Aorta (tissue), 5 donors: ENCODE results near the gene CCDC178. TPM values are rescaled to one million over a fixed set of nuclear protein-coding genes. Genes with fewer than 3 reads are reported as not detected.

Experiments used
- ATAC-seq: fragments of 200-7000 bp; cut with Tn5 transposase; one replicate; pipeline ENCODE4 v1.9.1; 2022; ENCODE audit warnings: moderate library complexity; ENCODE audit not compliant: low FRiP score
- DNase-seq, 2 donors: peaks; one replicate each; pipeline ENCODE4 v3.0.0-alpha.2; 2020
- H3K27ac ChIP-seq, 2 donors: one replicate each; pipeline ENCODE4 v1.5.1; 2013; ENCODE audit warnings: low read length in 2 of 2, mild to moderate bottlenecking in 2 of 2, moderate library complexity in 2 of 2, control low read depth in 1 of 2, inconsistent platforms in 1 of 2, low read depth in 1 of 2
- H3K27me3 ChIP-seq, 2 donors: one replicate each; pipeline ENCODE4 v1.6.1; 2013; ENCODE audit warnings: control low read depth in 1 of 2, low read length in 1 of 2, mild to moderate bottlenecking in 1 of 2, moderate library complexity in 1 of 2; ENCODE audit not compliant: insufficient read depth in 2 of 2, control insufficient read depth in 1 of 2
- H3K36me3 ChIP-seq, 2 donors: one replicate each; pipeline ENCODE4 v1.6.1; 2013; ENCODE audit warnings: control low read depth in 1 of 2, low read length in 1 of 2, mild to moderate bottlenecking in 1 of 2; ENCODE audit not compliant: insufficient read depth in 2 of 2, control insufficient read depth in 1 of 2
- H3K4me1 ChIP-seq, 2 donors: one replicate each; pipeline ENCODE4 v1.6.1; 2013; ENCODE audit warnings: low read length in 2 of 2, control low read depth in 1 of 2, mild to moderate bottlenecking in 1 of 2, moderate library complexity in 1 of 2; ENCODE audit not compliant: insufficient read depth in 2 of 2, control insufficient read depth in 1 of 2
- H3K4me3 ChIP-seq, 2 donors: one replicate each; pipeline ENCODE4 v1.5.1; 2013; ENCODE audit warnings: low read length in 2 of 2, control low read depth in 1 of 2, mild to moderate bottlenecking in 1 of 2
- H3K9me3 ChIP-seq: one replicate; pipeline ENCODE4 v1.6.1; 2013; ENCODE audit warnings: mild to moderate bottlenecking, low read length; ENCODE audit not compliant: control insufficient read depth
- WGBS, 2 donors: extraction: QIAGEN DNeasy Blood & Tissue Kit; methylation state at CpG; one replicate each; pipeline ENCODE4 v1.1.7; 2013; 5-methylcytosine and 5-hydroxymethylcytosine counted together
- intact Hi-C, 2 donors: fragments of 100-400 bp; cut with DNase I; formaldehyde crosslinking; loops; one replicate each; pipeline versions ENCODE4 v1.14.2 to v1.15.0; 2022
- polyA plus RNA-seq, 2 donors: library from polyadenylated mRNA; stranded (reverse); fragments of 200-250 nt; gene quantifications; one replicate each; pipeline ENCODE4 v1.2.3, GENCODE V29; 2013
- total RNA-seq, 2 donors: library from RNA; stranded (reverse); fragmentation: NEBNext Ultra II Directional; extraction: Animal tissue kit (Norgen Biotek cat#: 25700); gene quantifications; one replicate each; pipeline ENCODE4 v1.2.1, GENCODE V29; 2021
- donor health status: healthy with polysubstance abuse.
- donor health status: Bipolar disorder and iron deficiency.
- donor health status: DM: no; HTN: no; CAD: no.
- donor health status: DM: no; HTN: no; CAD: no.
- donor health status: DM: yes; HTN: yes; CAD: no.

Gene CCDC178
- total and polyA plus RNA-seq, 4 donors, result 0.42 to 1.9 TPM; not detected in 2

DNA sequence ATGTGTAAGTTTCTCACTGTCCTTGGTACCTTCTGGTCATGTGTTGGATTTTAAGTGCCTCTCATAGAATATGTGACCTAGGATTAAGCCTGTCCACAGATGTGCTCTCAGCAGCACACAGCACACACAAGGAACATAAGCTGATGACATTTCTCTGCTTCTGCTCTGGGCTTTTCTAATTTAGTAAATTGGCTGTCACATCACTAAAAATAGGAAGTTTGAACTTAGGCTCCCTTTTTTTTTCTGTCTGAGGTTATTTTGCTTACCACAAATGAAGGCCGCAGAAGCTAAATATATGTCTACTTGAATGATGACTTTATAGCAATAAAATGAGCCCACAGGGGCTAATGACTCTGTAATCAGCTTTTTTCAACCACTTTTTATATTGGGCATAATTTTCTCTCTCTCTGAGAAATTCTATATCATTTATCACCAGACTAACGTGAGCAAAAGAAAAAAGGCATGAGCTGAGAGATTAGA lies 517.5 kb downstream of the CCDC178 start:
- no peaks in the 10 kb centered on the region for H3K9me3 ChIP-seq
- no peaks in the 10 kb centered on the region for H3K36me3 ChIP-seq
- no peaks in the 10 kb centered on the region for H3K27me3 ChIP-seq
- H3K4me1 ChIP-seq, result no peaks in the 10 kb centered on the region
- H3K4me3 ChIP-seq, result no peak overlapping the region
- intact Hi-C loops, result no loop called here
- WGBS, 2 donors, result 9 to 13% methylated on average over 2 of the region's 2 CpGs
- no peak overlapping the region for H3K27ac ChIP-seq
- DNase-seq (no peak), ATAC-seq (no peak)

DNA sequence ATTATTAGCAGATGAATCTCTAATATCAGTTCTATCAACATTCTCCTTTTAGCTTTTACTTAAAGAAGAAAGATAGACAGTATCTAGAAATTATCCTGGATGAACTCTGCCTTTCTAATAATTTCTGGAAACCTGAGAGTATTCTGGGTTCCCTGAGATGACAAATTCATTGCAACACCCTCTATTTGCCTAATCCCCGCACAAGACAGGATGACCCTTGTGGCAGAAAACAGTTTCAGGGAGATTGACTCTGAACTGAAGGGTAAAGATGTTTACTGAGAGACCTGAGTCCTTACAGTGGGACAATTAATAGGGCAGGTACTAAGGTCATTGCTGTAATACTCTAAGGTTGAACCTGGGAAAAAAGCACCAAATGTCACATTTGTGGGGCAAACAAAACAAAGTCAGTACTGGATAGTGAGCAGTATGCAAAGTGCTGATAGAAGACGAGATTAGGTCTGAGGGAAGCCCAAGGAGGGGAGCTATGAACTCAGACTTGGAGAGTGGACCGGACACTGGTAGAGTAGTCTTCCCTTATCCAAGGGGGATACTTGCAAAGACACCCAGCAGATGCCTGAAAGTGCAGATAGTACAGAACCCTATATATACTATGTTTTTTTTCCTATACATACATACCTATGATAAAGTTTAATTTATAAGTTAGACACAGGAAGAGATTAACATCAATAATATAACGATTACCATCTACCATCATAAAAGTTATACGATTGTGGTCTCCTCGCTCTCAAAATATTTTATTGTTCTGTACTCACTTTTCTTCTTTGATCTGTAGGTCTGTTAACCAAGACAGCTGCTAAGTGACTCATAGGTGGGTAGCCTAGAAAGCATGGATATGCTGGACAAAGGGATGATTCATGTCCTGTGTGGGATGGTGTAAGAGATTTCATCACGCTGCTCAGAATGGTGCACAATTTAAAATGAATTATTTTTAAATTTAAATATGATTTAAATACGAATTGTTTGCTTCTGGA lies 519.4 kb downstream of the CCDC178 start:
- 74 to 75% methylated on average over 8 of the region's 8 CpGs for WGBS, 2 donors
- H3K36me3 ChIP-seq, result no peaks in the 10 kb centered on the region
- ATAC-seq (no peak), DNase-seq (no peak)
- H3K9me3 ChIP-seq, result no peaks in the 10 kb centered on the region
- H3K27me3 ChIP-seq, result no peaks in the 10 kb centered on the region
- intact Hi-C loops, result no loop called here
- no peak overlapping the region for H3K27ac ChIP-seq
- H3K4me1 ChIP-seq, result no peaks in the 10 kb centered on the region
- no peak overlapping the region for H3K4me3 ChIP-seq

DNA sequence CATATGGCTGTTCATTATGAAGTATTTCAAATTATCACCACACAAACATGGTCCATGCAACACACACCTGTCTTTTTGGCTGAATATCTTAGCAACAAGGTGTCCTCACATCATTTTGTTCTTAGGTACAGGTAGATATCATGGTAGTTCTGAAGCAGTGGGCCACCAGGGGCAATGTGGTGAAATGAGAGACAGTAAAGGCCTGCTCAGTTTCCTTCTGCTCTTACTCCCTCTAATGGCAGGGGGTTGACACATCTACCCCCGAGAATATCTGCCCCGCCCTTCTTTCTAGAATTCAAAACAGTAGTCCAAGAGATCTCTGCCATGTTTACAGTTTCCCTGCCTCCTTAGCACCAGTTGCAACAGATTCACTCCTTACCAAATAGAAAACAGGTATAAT lies 520.7 kb downstream of the CCDC178 start:
- 27 to 33% methylated on average over 2 of the region's 2 CpGs for WGBS, 2 donors
- no peaks in the 10 kb centered on the region for H3K4me1 ChIP-seq
- no peak overlapping the region for H3K27ac ChIP-seq
- no peak for ATAC-seq
- no peak overlapping the region for H3K4me3 ChIP-seq
- H3K27me3 ChIP-seq, result peaks cover 0 to 1% of the 10 kb centered on the region in 2 donors
- intact Hi-C loops, result no loop called here
- no peak for DNase-seq
- no peaks in the 10 kb centered on the region for H3K36me3 ChIP-seq
- H3K9me3 ChIP-seq, result peaks cover 2% of the 10 kb centered on the region

DNA sequence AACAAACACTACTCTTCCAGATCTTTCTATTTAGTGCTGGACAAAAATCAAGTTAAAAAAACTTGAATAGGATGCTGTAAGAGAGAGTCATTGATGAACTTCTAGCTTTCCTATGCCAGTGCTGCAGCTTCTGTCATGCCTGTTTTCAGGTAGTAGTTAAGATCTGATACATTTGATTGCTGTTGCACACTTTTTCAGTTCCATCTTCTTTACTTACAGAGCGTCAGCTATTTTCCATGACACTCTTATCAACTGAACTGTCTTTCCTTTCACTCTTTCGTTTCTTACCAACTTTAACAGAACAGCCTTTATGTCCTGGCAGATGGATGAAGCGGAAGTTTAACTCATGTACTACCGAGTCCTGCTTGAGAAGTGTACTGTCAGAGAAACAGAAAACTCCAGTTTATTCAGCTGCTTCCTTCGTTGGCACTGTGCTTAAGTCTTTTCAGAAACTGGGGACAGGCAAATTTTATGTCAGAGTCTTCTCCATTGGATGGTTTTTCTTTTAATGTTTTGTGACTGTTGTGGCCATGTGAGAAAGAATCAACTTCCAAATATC lies 521.8 kb downstream of the CCDC178 start:
- Histone ChIP-seq H3K4me1 (no peaks in the 10 kb centered on the region), H3K27me3 (peaks cover 0 to 3% of the 10 kb centered on the region in 2 donors), H3K27ac (no peak overlapping the region), H3K36me3 (no peaks in the 10 kb centered on the region), H3K9me3 (peaks cover 2% of the 10 kb centered on the region), H3K4me3 (no peak overlapping the region)
- DNase-seq, result no peak
- intact Hi-C loops, result no loop called here
- no peak for ATAC-seq
- 46 to 55% methylated on average over 5 of the region's 5 CpGs for WGBS, 2 donors

DNA sequence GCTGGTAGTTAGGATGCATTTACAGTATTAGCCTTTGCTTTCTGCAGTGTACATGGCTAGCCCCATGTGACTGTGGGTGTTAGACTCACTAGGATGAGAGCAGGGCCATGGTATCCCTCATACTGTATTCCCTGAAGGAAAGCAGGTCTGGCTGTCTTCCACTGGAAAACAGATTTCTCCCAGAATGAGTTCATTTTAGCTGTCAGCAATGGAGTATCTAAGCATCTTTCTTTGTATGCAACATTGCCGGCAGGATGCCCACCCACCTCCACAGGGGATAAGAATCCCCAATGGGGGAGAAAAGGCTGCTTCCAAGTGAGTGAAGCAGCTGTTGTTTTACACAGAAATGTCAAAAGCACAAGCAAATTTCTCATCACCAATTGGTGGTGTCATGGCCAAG lies 525.0 kb downstream of the CCDC178 start:
- Histone ChIP-seq H3K4me1 (no peaks in the 10 kb centered on the region), H3K27me3 (peaks cover 0 to 3% of the 10 kb centered on the region in 2 donors), H3K4me3 (no peak overlapping the region), H3K36me3 (no peaks in the 10 kb centered on the region), H3K27ac (no peak overlapping the region), H3K9me3 (peaks cover 2% of the 10 kb centered on the region)
- ATAC-seq (no peak), DNase-seq (no peak)
- intact Hi-C loops, result no loop called here
- WGBS, 2 donors, result 54 to 67% methylated on average over 1 of the region's 1 CpG

DNA sequence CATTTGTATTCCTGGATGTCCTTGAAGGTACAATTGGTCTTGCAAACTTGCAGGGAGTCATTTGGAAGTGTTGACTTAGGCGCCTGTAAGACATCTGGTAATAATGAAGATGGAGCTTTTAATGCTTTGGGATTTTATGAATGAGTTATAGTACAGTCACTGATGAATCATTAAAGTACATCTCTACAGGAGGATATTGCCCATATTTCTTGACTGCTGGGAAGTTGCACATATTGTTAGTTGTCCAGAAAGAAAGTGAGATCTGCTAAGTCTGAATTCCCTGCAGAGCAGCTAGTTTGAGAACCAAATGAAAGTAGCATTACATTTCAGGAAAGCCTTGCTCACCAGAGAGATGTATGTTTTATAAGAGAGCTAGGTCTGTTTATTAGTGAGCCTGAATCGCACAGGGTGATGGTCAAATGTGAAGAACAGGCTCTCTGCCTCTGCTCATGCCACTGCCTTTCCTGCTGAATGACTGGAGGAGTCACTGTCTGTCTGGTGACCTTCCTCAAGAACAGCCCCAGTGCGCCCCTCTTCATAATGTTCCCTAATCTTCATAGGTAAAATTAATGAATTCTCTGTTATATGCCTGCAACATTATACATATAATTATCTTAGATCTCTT lies 528.7 kb downstream of the CCDC178 start:
- intact Hi-C loops, result no loop called here
- no peak for DNase-seq
- Histone ChIP-seq H3K27ac (no peak overlapping the region), H3K4me3 (no peak overlapping the region), H3K36me3 (no peaks in the 10 kb centered on the region), H3K27me3 (peaks cover 0 to 3% of the 10 kb centered on the region in 2 donors), H3K4me1 (no peaks in the 10 kb centered on the region), H3K9me3 (peaks cover 2% of the 10 kb centered on the region)
- WGBS, 2 donors, result 54 to 73% methylated on average over 3 of the region's 3 CpGs
- no peak for ATAC-seq

DNA sequence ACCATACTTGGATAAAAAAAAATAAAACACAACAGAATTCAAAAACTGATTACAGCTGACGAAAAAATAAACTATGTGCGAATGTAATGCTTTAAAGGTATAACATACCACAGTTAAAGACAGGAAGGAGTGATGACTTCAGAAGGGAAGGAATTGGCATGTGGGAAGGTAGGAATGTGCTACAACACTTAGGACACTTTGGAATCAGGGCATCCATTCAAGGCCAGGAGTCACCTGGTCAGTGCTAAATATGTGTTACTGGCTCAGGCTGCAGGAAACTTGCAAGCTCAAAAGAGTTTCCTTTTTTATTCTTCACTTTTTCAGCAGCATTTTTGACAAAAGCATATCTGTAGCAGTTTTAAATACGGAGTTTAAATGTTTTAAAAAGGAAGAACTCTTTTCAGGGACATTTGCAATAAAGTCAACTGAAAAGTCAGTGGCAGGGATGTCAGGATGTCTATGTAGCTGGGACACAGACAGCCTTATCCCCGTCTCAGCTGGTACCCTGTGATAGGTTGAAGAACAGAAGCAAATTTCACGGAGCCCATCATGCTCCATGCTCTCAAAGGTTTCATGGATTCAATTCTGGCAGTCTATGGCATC lies 529.7 kb downstream of the CCDC178 start:
- no peak overlapping the region for H3K4me3 ChIP-seq
- H3K4me1 ChIP-seq, result no peaks in the 10 kb centered on the region
- no peak overlapping the region for H3K27ac ChIP-seq
- ATAC-seq, result no peak
- H3K27me3 ChIP-seq, result peaks cover 0 to 3% of the 10 kb centered on the region in 2 donors
- no peak for DNase-seq
- intact Hi-C loops, result no loop called here
- H3K9me3 ChIP-seq, result peaks cover 2% of the 10 kb centered on the region
- 48 to 54% methylated on average over 5 of the region's 5 CpGs for WGBS, 2 donors
- no peaks in the 10 kb centered on the region for H3K36me3 ChIP-seq

DNA sequence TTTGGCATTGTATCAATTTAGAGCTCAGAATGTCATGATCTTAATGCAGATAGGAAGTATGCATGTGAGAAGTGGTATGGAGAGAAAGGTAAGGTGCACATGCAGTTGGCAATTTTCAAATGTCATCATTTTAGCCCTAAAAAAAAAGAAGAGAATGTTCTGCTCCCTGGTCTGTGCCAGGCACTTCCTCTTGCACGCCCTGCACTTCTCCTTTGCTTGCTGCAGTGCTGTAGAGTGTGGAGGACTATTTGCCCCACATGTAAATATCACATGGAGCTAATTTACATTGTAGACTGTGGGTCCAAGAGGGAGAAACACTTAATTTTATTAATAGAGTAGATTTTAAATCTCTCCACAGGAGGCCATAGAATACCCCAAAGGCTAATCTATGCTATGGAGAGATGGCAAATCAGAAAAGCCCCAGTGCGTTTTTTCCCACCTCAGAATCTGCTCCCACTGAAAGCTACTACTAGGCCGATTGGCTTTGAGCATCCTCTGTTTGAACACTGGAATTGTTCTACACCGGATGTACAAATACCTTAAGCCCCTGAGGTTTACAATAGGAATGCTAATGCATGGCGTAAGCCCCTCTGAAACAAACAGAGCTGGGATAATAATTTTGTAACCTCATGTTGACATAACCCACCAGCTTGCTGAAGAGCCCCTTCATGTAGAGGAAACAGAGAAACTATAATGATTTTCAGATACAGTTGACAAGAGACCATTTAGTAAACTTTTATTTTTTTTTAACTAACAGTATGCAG lies 530.5 kb downstream of the CCDC178 start:
- Histone ChIP-seq H3K4me3 (no peak overlapping the region), H3K9me3 (peaks cover 4% of the 10 kb centered on the region), H3K36me3 (no peaks in the 10 kb centered on the region), H3K4me1 (no peaks in the 10 kb centered on the region), H3K27me3 (peaks cover 0 to 3% of the 10 kb centered on the region in 2 donors), H3K27ac (no peak overlapping the region)
- intact Hi-C loops, result no loop called here
- WGBS, 2 donors, result 42 to 50% methylated on average over 5 of the region's 5 CpGs
- no peak for DNase-seq
- no peak for ATAC-seq
